Pancreas (tissue), 10 donors: ENCODE measurements around the gene FANCC. TPM values are rescaled to one million over a fixed set of nuclear protein-coding genes. Genes with fewer than 3 reads are reported as not detected.
A peak's percentile ranks its signal among the peaks of the same experiment; 100 is the strongest.

Experiments
- ATAC-seq, 4 donors: fragments of 200-7000 bp; cut with Tn5 transposase; one replicate each; pipeline versions ENCODE4 v1.8.0 to v1.9.1; 2020; ENCODE audit warnings: mild to moderate bottlenecking in 4 of 4, moderate library complexity in 4 of 4
- DNase-seq, 6 donors: peaks; one replicate each; pipeline ENCODE4 v3.0.0-alpha.2; 2020
- FAIRE-seq: peaks from 2 replicates; lab custom pipeline; 2012; peaks lifted over from hg19 to GRCh38; lab: Jason Lieb, UNC
- H3K27ac ChIP-seq, 4 donors: fragments of 200-600 bp; sonication (generic); 1 replicate in 3 of 4; 2 replicates in 1 of 4; pipeline versions ENCODE4 v1.5.0 to v1.8.0; 2020
- H3K27me3 ChIP-seq, 4 donors: fragments of 200-600 bp; one replicate each; pipeline ENCODE4 v1.8.0; 2021
- H3K36me3 ChIP-seq, 3 donors: fragments of 200-600 bp; sonication (generic) in 1 of 3; one replicate each; pipeline versions ENCODE4 v1.5.0 to v1.8.0; 2020 to 2021
- H3K4me1 ChIP-seq, 3 donors: fragments of 200-600 bp; one replicate each; pipeline ENCODE4 v1.8.0; 2021
- H3K4me3 ChIP-seq, 4 donors: fragments of 200-600 bp; sonication (generic) in 2 of 4; one replicate each; pipeline versions ENCODE4 v1.5.0 to v1.8.0; 2020 to 2021
- H3K9me3 ChIP-seq, 4 donors: fragments of 200-600 bp; one replicate each; pipeline ENCODE4 v1.8.0; 2021
- WGBS, 2 donors: extraction: QIAGEN DNeasy Blood & Tissue Kit; methylation state at CpG; one replicate each; pipeline ENCODE4 v1.1.7; 2013; 5-methylcytosine and 5-hydroxymethylcytosine counted together
- intact Hi-C, 3 donors: fragments of 100-400 bp; cut with DNase I; formaldehyde crosslinking; loops; one replicate each; pipeline versions ENCODE4 v1.11.1 to v1.14.2; 2022
- polyA plus RNA-seq, 2 donors: library from polyadenylated mRNA; stranded (reverse); fragments of 200-250 nt; gene quantifications; one replicate each; pipeline ENCODE4 v1.2.3, GENCODE V29; 2013
- total RNA-seq, 6 donors: library from RNA; stranded (reverse); fragmentation: NEBNext Ultra II Directional in 4 of 6; extraction: Animal tissue kit (Norgen Biotek cat#: 25700) in 4 of 6; gene quantifications; one replicate each; pipeline versions ENCODE4 v1.2.1 to v1.2.4, GENCODE V29; 2021 to 2023
- TF ChIP-seq, protein P1 (sequence below), 4 donors: fragments of 200-600 bp; sonication (generic) in 3 of 4; IDR thresholded peaks; one replicate each; pipeline versions ENCODE4 v1.5.0 to v1.8.0; 2021; ENCODE audit warnings: antibody characterized with exemption in 4 of 4
- donor health status: healthy with polysubstance abuse.
- donor health status: DM: no; HTN: no; CAD: no; lungs with moderate emphysema.
- donor health status: DM: no; HTN: no; CAD: no.
- donor health status: control.
- donor health status: control.
- donor health status: Bipolar disorder and iron deficiency.
- donor health status: DM: yes; HTN: yes; CAD: no.
- donor health status: DM: no; HTN: no; CAD: no.
- donor health status: DM: no; HTN: no; CAD: no.
- donor health status: DM: yes; HTN: yes; CAD: no.

FANCC gene
- total and polyA plus RNA-seq, 8 donors, result 3.8 to 9.9 (median 4.6) TPM

DNA sequence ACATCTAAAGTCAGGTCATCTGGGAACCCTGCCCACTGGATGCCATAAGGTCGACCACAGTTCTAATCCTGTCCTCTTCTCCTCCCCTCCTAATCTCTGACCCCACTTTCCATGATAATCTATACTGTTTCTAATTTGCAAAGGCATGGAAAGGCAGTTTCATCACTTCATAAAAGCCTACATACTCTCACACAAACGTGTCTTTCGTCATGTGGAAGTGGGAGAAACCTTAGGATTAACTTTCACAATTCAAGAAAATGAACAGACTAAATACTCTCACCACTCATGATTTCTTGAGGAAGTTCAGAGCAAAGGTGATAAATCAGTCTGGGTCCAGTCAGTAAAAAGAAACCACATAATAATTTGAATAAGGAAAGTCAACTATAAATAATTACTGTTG is 5.5 kb downstream of the FANCC start:
- Histone ChIP-seq H3K4me3 (no peak overlapping the region), H3K36me3 (no peaks in the 10 kb centered on the region), H3K27me3 (no peaks in the 10 kb centered on the region), H3K4me1 (peaks cover 0 to 10% (median 10%) of the 10 kb centered on the region in 3 donors), H3K9me3 (no peaks in the 10 kb centered on the region), H3K27ac (no peak overlapping the region)
- DNase-seq (no peak), FAIRE-seq (no peak), ATAC-seq (no peak)
- whole genome bisulfite sequencing, 2 donors, result 52 to 55% methylated on average over 3 of the region's 3 CpGs
- TF ChIP-seq, protein P1, sequence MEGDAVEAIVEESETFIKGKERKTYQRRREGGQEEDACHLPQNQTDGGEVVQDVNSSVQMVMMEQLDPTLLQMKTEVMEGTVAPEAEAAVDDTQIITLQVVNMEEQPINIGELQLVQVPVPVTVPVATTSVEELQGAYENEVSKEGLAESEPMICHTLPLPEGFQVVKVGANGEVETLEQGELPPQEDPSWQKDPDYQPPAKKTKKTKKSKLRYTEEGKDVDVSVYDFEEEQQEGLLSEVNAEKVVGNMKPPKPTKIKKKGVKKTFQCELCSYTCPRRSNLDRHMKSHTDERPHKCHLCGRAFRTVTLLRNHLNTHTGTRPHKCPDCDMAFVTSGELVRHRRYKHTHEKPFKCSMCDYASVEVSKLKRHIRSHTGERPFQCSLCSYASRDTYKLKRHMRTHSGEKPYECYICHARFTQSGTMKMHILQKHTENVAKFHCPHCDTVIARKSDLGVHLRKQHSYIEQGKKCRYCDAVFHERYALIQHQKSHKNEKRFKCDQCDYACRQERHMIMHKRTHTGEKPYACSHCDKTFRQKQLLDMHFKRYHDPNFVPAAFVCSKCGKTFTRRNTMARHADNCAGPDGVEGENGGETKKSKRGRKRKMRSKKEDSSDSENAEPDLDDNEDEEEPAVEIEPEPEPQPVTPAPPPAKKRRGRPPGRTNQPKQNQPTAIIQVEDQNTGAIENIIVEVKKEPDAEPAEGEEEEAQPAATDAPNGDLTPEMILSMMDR (IDR thresholded peaks at IDR 0.05), result no peak
- intact Hi-C loops, result no loop called here

DNA sequence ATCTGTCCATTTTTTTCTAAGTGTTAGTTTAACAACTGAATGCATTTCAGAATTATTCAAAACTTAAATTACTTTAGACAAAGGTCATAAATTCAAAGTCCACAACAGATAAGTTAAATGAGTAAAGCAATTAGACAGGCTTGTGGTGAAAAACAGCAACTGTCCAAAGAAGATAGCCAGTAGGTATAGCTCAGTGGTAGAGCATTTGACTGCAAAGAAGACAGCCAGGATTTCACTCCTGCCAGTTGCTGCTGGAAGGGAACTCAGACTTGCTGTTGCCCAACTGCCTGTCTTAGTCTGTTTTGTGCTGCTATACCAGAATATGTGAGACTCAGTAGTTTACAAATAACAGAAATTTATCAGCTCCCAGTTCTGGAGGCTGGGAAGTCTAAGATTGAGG is 10.0 kb downstream of the FANCC start:
- Histone ChIP-seq H3K4me3 (no peak overlapping the region), H3K4me1 (peaks cover 7 to 9% (median 8%) of the 10 kb centered on the region in 3 donors), H3K27me3 (no peaks in the 10 kb centered on the region), H3K27ac (no peak overlapping the region), H3K36me3 (no peaks in the 10 kb centered on the region), H3K9me3 (no peaks in the 10 kb centered on the region)
- no peak for ATAC-seq
- intact Hi-C loops, result no loop called here
- DNase-seq, result no peak
- FAIRE-seq, result no peak
- TF ChIP-seq, protein P1 (IDR thresholded peaks at IDR 0.05), result no peak

DNA sequence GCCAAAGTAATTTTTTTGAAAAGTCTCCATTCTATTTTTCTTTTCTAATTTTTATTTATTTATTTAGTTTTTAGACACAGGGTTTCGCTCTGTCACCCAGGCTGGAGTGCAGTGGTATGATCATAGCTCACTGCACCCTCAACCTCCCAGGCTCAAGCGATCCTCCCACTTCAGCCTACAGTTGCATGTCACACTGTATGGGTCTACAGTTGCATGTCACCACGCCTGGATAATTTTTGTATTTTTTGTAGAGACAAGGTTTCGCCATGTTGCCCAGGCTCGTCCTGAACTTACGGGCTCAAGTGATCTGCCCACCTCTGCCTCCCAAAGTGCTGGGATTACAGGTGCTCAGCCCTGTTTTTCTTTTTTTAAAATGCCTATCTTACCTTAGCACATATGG is 10.7 kb downstream of the FANCC start:
- Histone ChIP-seq H3K27me3 (no peaks in the 10 kb centered on the region), H3K27ac (no peak overlapping the region), H3K9me3 (no peaks in the 10 kb centered on the region), H3K4me1 (peaks cover 7 to 9% (median 8%) of the 10 kb centered on the region in 3 donors), H3K4me3 (no peak overlapping the region), H3K36me3 (no peaks in the 10 kb centered on the region)
- 94 to 98% methylated on average over 6 of the region's 6 CpGs for WGBS, 2 donors
- ATAC-seq, result no peak
- FAIRE-seq, result no peak
- intact Hi-C loops, result no loop called here
- DNase-seq, result no peak
- TF ChIP-seq, protein P1 (IDR thresholded peaks at IDR 0.05), result no peak

DNA sequence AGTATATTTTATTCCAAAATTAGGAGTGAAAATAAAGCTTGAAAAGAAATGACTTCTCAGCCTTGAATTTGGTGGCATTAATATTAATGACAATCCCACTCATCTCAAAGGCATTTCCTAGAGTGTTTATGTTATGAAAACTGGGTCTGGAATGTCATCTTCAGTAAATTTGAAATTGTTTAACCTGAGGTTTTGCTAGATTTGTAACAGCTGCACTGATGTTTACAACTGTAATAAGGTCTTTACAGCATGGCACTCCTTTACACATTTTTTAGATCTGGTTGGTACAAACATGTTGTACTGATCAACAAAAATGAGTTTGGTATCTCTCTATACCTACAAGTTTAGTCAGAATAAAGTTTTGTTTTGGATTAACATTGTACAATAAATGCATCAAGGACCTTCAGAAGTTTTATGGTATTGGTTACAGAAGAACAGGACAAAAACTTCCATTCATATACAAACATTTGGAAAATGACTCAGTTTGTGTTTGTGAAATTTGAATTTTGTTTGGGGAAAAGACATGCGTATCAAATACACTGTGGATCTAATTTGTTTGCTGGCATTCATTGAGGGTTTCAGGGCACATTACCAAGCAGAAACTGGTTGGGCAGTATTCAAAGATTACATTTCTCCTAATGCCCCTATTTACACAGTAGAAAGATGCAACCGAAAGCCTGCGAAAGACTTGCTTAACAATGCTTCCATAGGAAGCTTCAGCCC is 11.6 kb downstream of the FANCC start:
- peaks cover 7 to 9% (median 8%) of the 10 kb centered on the region in 3 donors for H3K4me1 ChIP-seq
- FAIRE-seq (no peak), ATAC-seq (peak in 2 of 4 donors; percentile 32 to 49)

More for the DNA sequence above, 11.6 kb downstream of the FANCC start:
- H3K27me3 ChIP-seq, result no peaks in the 10 kb centered on the region
- 18 to 20% methylated on average over 3 of the region's 3 CpGs for WGBS, 2 donors
- no peaks in the 10 kb centered on the region for H3K36me3 ChIP-seq
- H3K9me3 ChIP-seq, result no peaks in the 10 kb centered on the region
- TF ChIP-seq, protein P1 (IDR thresholded peaks at IDR 0.05), result no peak
- no peak overlapping the region for H3K4me3 ChIP-seq
- no peak overlapping the region for H3K27ac ChIP-seq
- no peak for DNase-seq
- intact Hi-C loops, result no loop called here
